H1 (cell line): ENCODE data around the gene FITM1. TPM values are rescaled to one million over a fixed set of nuclear protein-coding genes. Genes with fewer than 3 reads are reported as not detected.

Experiments
- CTBP2 ChIP-seq: IDR thresholded peaks from 2 replicates; pipeline ENCODE4 v1.7.0; 2011; ENCODE audit warnings: borderline replicate concordance, mild to moderate bottlenecking, moderate library complexity, mixed read lengths, low read length; ENCODE audit not compliant: insufficient read depth, insufficient read length
- SP1 ChIP-seq: IDR thresholded peaks from 2 replicates; pipeline ENCODE4 v1.6.1; 2011; ENCODE audit warnings: low read depth, low read length
- polyA plus RNA-seq, 7 experiments: library from polyadenylated mRNA; depleted of rRNA in 3 of 7; stranded (reverse) in 5 of 7; unstranded in 2 of 7; fragments of >200 nt in 5 of 7; fragments of 200-250 nt in 2 of 7; gene quantifications; 1 replicate in 5 of 7; 2 replicates in 1 of 7; 4 replicates in 1 of 7; pipeline versions ENCODE4 v1.2.1 to v1.2.3, GENCODE V29; 2011 to 2013; ENCODE audit warnings: missing spikeins in 2 of 7, mixed read lengths in 2 of 7
- total RNA-seq: library from RNA; stranded (reverse); fragmentation: NEBNext Ultra II Directional; extraction: Animal tissue kit (Norgen Biotek cat#: 25700); gene quantifications from 2 replicates; pipeline ENCODE4 v1.2.1, GENCODE V29; 2021
- TF ChIP-seq, protein P1 (sequence below): IDR thresholded peaks from 2 replicates; pipeline ENCODE4 v1.6.1; 2012; ENCODE audit warnings: low read length, inconsistent platforms

Gene FITM1
- total and polyA plus RNA-seq, 2 of the 8 experiments (the other 6 are each of a cell fraction or from before 2014, with no cell fraction given) = 0.53 to 0.76 TPM

DNA sequence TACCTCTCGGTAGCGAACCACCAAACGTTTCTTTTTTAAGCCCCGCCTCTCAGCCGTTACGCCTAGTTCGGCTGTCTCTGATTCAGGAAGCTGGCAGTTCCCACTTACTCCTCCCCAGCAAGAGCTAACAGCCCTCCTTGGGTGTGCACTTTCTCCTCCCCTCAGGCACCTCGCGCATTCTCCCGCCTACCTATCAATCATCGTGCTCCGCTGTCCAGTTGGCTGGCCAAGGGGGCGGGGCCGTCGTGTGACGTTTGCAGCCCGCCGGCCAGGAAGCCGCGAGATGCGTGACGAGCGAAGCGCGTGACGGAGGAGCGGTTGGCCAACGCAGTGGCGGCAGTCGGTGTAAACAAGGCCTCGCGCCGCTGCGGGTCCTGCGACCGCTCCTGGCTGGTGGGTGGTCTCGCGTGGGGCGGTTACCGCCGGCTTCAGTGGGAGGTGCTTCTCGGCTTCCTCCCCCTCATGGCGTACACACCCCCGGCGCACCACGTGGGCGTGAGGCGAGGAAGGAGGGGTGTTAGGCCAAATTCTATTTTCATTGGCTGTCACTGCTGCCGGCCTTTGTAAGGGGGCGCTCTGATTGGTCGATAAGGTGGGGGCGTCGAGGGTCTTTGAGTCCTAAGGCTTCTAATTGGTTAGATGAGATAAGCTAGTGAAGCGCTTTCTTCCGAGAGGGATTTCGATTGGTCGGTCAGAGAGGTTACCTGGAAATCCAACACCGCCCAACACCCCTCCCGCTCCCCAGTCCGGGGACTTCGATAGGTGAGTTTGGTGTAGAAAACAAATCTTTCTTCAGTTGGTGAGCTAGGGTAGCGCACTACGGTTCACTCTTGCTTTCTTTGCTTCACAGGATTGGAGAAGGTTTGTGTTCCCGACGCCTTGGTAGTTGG lies 15.7 kb upstream of the FITM1 start, which contains the start of the genes DCAF11 and NRL (continued):
- TF ChIP-seq, protein P1, sequence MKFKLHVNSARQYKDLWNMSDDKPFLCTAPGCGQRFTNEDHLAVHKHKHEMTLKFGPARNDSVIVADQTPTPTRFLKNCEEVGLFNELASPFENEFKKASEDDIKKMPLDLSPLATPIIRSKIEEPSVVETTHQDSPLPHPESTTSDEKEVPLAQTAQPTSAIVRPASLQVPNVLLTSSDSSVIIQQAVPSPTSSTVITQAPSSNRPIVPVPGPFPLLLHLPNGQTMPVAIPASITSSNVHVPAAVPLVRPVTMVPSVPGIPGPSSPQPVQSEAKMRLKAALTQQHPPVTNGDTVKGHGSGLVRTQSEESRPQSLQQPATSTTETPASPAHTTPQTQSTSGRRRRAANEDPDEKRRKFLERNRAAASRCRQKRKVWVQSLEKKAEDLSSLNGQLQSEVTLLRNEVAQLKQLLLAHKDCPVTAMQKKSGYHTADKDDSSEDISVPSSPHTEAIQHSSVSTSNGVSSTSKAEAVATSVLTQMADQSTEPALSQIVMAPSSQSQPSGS = no peak
- no peak for TF ChIP-seq CTBP2
- TF ChIP-seq SP1 = peak; percentile 99
